CD4-positive, alpha-beta memory T cell (primary cell): ENCODE results near the gene CPEB4. TPM values are rescaled to one million over a fixed set of nuclear protein-coding genes. Genes with fewer than 3 reads are reported as not detected.

ENCODE experiments used
- CTCF ChIA-PET: fragments of 350-600 bp; sonication (Branson Sonifier 250); formaldehyde crosslinking; loops from one replicate; lab custom pipeline; 2021; ENCODE audit warnings: inconsistent platforms; ENCODE audit not compliant: partially characterized antibody; lab: Charles Lee
- POLR2A ChIA-PET: fragments of 350-600 bp; sonication (Branson Sonifier 250); formaldehyde crosslinking; loops from one replicate; lab custom pipeline; 2021; ENCODE audit not compliant: partially characterized antibody; lab: Charles Lee
- DNase-seq, 5 donors: peaks; one replicate each; pipeline versions ENCODE4 v3.0.0 to v3.0.0-alpha.2; 2020 to 2022; ENCODE audit warnings: mixed read lengths in 1 of 5
- H3K27ac ChIP-seq: one replicate; pipeline ENCODE4 v1.7.0; 2013; ENCODE audit warnings: low read depth, low read length
- H3K27me3 ChIP-seq: 2 replicates; pipeline ENCODE4 v1.7.0; 2013; ENCODE audit warnings: mild to moderate bottlenecking, low read length, moderate library complexity; ENCODE audit not compliant: insufficient read depth
- H3K36me3 ChIP-seq: 2 replicates; pipeline ENCODE4 v1.7.0; 2013; ENCODE audit warnings: mild to moderate bottlenecking, low read length, moderate library complexity; ENCODE audit not compliant: insufficient read depth
- H3K4me1 ChIP-seq: 2 replicates; pipeline ENCODE4 v1.7.0; 2013; ENCODE audit warnings: mild to moderate bottlenecking, low read length, moderate library complexity; ENCODE audit not compliant: insufficient read depth
- H3K4me3 ChIP-seq, 2 donors: one replicate each; pipeline ENCODE4 v1.7.0; 2013; ENCODE audit warnings: low read length in 2 of 2, mild to moderate bottlenecking in 1 of 2
- H3K9me3 ChIP-seq, 2 donors: one replicate each; pipeline ENCODE4 v1.7.0; 2013; ENCODE audit warnings: low read length in 2 of 2, control low read depth in 1 of 2; ENCODE audit not compliant: control insufficient read depth in 1 of 2
- H3K27ac Mint-ChIP-seq, 7 donors: one replicate each; pipeline ENCODE4 v1.8.0; 2020 to 2021; ENCODE audit warnings: mixed read lengths in 7 of 7, mild to moderate bottlenecking in 6 of 7, inconsistent platforms in 3 of 7, moderate library complexity in 3 of 7
- H3K27me3 Mint-ChIP-seq, 2 donors: one replicate each; pipeline ENCODE4 v1.8.0; 2020 to 2021; ENCODE audit warnings: mixed read lengths in 2 of 2
- H3K36me3 Mint-ChIP-seq, 2 donors: one replicate each; pipeline ENCODE4 v1.8.0; 2020 to 2021; ENCODE audit warnings: mixed read lengths in 2 of 2, inconsistent platforms in 1 of 2, mild to moderate bottlenecking in 1 of 2
- H3K4me1 Mint-ChIP-seq, 4 donors: one replicate each; pipeline ENCODE4 v1.8.0; 2020 to 2021; ENCODE audit warnings: mixed read lengths in 4 of 4, mild to moderate bottlenecking in 1 of 4
- H3K4me3 Mint-ChIP-seq, 8 donors: one replicate each; pipeline ENCODE4 v1.8.0; 2020 to 2021; ENCODE audit warnings: mixed read lengths in 8 of 8, mild to moderate bottlenecking in 7 of 8, moderate library complexity in 6 of 8, inconsistent platforms in 3 of 8
- H3K9me3 Mint-ChIP-seq, 8 donors: one replicate each; pipeline ENCODE4 v1.8.0; 2020 to 2021; ENCODE audit warnings: mixed read lengths in 8 of 8, mild to moderate bottlenecking in 5 of 8, inconsistent platforms in 3 of 8, moderate library complexity in 1 of 8
- intact Hi-C: fragments of 100-400 bp; cut with micrococcal nuclease; formaldehyde crosslinking; loops from one replicate; pipeline ENCODE4 v1.15.1; 2023
- polyA plus RNA-seq, 2 donors: library from polyadenylated mRNA; unstranded; fragments of 300-500 nt; fragmentation: Illumina TruSeq; gene quantifications; one replicate each; pipeline ENCODE4 v1.2.3, GENCODE V29; 2021
- total RNA-seq, 2 experiments: library from RNA; stranded (reverse); gene quantifications; one replicate each; pipeline ENCODE4 v1.2.3, GENCODE V29; 2021

CPEB4 gene
- total and polyA plus RNA-seq, 4 experiments from 2014 or later: 1.9 to 18.3 (median 11.6) TPM

- H3K4me1 Mint-ChIP-seq: peaks cover 0 to 2% (median 1%) of the 10 kb centered on the region in 4 donors
- H3K4me3 ChIP-seq: no peak overlapping the region
- DNase-seq: no peak
- POLR2A ChIA-PET: no interaction called here
- H3K36me3 ChIP-seq: no peaks in the 10 kb centered on the region
- H3K36me3 Mint-ChIP-seq: no peaks in the 10 kb centered on the region
- no peaks in the 10 kb centered on the region for H3K9me3 ChIP-seq
- CTCF ChIA-PET: interaction anchor here (0.9 kb wide), 1 partner anchor 18 kb away, joined by 3 read pairs; no protein-coding TSS in a partner anchor
- peaks cover 0 to 1% of the 10 kb centered on the region in 2 donors for H3K27me3 Mint-ChIP-seq
- intact Hi-C loops: no loop called here
- H3K4me1 ChIP-seq: no peaks in the 10 kb centered on the region
- no peaks in the 10 kb centered on the region for H3K9me3 Mint-ChIP-seq
- H3K4me3 Mint-ChIP-seq: no peak overlapping the region
- H3K27ac Mint-ChIP-seq: peak overlapping the region in 1 of 7 donors; percentile 3
- no peak overlapping the region for H3K27ac ChIP-seq
- H3K27me3 ChIP-seq: no peaks in the 10 kb centered on the region
Measured at GRCh38 chr5:173859408-173860159, 28.6 kb upstream of the CPEB4 start.

GRCh38 chr5:173862047-173862477 lies 26.1 kb upstream of the CPEB4 start:
- intact Hi-C loops: no loop called here
- Histone ChIP-seq H3K27me3 (no peaks in the 10 kb centered on the region), H3K4me1 (no peaks in the 10 kb centered on the region), H3K4me3 (no peak overlapping the region), H3K9me3 (no peaks in the 10 kb centered on the region), H3K27ac (no peak overlapping the region), H3K36me3 (no peaks in the 10 kb centered on the region)
- POLR2A ChIA-PET: no interaction called here
- Mint-ChIP-seq H3K9me3 (no peaks in the 10 kb centered on the region), H3K4me1 (no peaks in the 10 kb centered on the region), H3K27me3 (no peaks in the 10 kb centered on the region), H3K4me3 (no peak overlapping the region), H3K27ac (no peak overlapping the region), H3K36me3 (no peaks in the 10 kb centered on the region)
- no peak for DNase-seq
- CTCF ChIA-PET: no interaction called here

DNA sequence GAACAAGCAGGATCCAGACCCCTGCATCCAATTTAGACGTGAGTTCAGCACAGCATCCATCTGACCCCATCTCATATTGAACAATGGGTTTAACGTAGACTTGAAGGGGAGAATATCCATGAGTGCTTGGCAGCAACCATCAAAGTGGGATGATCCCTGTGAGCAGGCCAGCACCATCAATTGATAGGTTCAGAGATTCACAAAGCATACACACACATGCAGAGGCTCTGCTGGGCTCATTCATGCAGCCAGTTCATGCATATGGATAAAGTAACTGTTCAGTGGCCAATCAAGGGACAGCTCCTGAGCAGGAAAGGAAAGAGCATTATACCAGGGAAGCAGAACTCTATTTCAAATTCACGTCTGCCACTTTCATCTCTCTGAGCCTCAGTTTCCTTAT lies 24.8 kb upstream of the CPEB4 start:
- POLR2A ChIA-PET: no interaction called here
- no peaks in the 10 kb centered on the region for H3K9me3 ChIP-seq
- no peak overlapping the region for H3K4me3 ChIP-seq
- no peaks in the 10 kb centered on the region for H3K36me3 Mint-ChIP-seq
- H3K4me3 Mint-ChIP-seq: no peak overlapping the region
- CTCF ChIA-PET: no interaction called here
- H3K9me3 Mint-ChIP-seq: no peaks in the 10 kb centered on the region
- no peak overlapping the region for H3K27ac Mint-ChIP-seq
- H3K27ac ChIP-seq: no peak overlapping the region
- DNase-seq: no peak
- H3K4me1 ChIP-seq: no peaks in the 10 kb centered on the region
- H3K27me3 ChIP-seq: no peaks in the 10 kb centered on the region
- intact Hi-C loops: no loop called here
- no peaks in the 10 kb centered on the region for H3K4me1 Mint-ChIP-seq
- no peaks in the 10 kb centered on the region for H3K27me3 Mint-ChIP-seq
- H3K36me3 ChIP-seq: no peaks in the 10 kb centered on the region

GRCh38 chr5:173864126-173865050 lies 23.8 kb upstream of the CPEB4 start:
- H3K9me3 ChIP-seq: no peaks in the 10 kb centered on the region
- POLR2A ChIA-PET: no interaction called here
- CTCF ChIA-PET: interaction anchor here (1.3 to 1.6 kb wide), 2 partner anchors 20 to 109 kb away, joined by 3 to 4 read pairs; no protein-coding TSS in a partner anchor
- Mint-ChIP-seq H3K27me3 (no peaks in the 10 kb centered on the region), H3K4me3 (no peak overlapping the region), H3K27ac (no peak overlapping the region), H3K9me3 (no peaks in the 10 kb centered on the region), H3K36me3 (no peaks in the 10 kb centered on the region), H3K4me1 (no peaks in the 10 kb centered on the region)
- H3K4me1 ChIP-seq: no peaks in the 10 kb centered on the region
- intact Hi-C loops: no loop called here
- no peaks in the 10 kb centered on the region for H3K36me3 ChIP-seq
- no peak overlapping the region for H3K4me3 ChIP-seq
- H3K27ac ChIP-seq: no peak overlapping the region
- no peak for DNase-seq
- no peaks in the 10 kb centered on the region for H3K27me3 ChIP-seq

DNA sequence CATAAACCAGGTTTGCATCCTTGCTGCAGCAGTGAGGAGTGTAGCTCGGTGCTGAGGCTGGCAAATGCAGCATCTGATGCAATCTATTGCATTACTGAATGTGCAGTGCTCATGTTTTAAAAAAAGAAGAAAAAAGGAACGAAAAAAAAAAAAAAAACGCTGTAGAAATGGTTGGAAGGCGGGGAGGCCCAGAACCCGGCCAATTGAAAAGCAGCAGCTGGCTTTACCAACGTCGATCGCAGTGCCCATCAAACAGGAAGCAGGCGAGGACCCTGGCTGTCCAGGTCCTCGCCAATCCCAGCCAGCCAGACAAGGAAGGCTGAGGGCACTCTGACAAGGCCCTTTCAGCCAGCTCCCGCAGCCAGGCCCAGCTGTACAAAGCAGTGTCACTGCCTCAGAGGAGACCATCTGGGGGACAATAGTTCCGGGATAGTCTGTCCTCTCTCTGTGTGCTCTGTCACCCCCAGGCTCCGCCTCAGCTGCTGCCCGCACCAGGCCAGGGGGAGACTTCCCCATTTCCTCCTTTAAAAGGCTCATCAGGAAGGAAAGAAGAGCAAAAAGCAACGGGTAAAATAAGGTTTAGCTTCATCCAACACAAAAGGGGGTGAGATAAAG lies 21.8 kb upstream of the CPEB4 start:
- Mint-ChIP-seq H3K9me3 (no peaks in the 10 kb centered on the region), H3K36me3 (no peaks in the 10 kb centered on the region), H3K4me1 (no peaks in the 10 kb centered on the region), H3K27ac (peak overlapping the region in 1 of 7 donors; percentile 39), H3K4me3 (no peak overlapping the region), H3K27me3 (no peaks in the 10 kb centered on the region)
- CTCF ChIA-PET: no interaction called here
- H3K4me3 ChIP-seq: no peak overlapping the region
- H3K27me3 ChIP-seq: no peaks in the 10 kb centered on the region
- no peak for DNase-seq
- POLR2A ChIA-PET: no interaction called here
- H3K4me1 ChIP-seq: no peaks in the 10 kb centered on the region
- intact Hi-C loops: no loop called here
- H3K9me3 ChIP-seq: no peaks in the 10 kb centered on the region
- no peaks in the 10 kb centered on the region for H3K36me3 ChIP-seq
- H3K27ac ChIP-seq: no peak overlapping the region

- intact Hi-C loops: no loop called here
- Histone ChIP-seq H3K27ac (no peak overlapping the region), H3K4me1 (no peaks in the 10 kb centered on the region), H3K36me3 (no peaks in the 10 kb centered on the region), H3K27me3 (no peaks in the 10 kb centered on the region), H3K9me3 (no peaks in the 10 kb centered on the region), H3K4me3 (no peak overlapping the region)
- no peaks in the 10 kb centered on the region for H3K36me3 Mint-ChIP-seq
- no peaks in the 10 kb centered on the region for H3K9me3 Mint-ChIP-seq
- no peaks in the 10 kb centered on the region for H3K27me3 Mint-ChIP-seq
- ChIA-PET POLR2A (no interaction called here), CTCF (no interaction called here)
- DNase-seq: no peak
- H3K4me1 Mint-ChIP-seq: no peaks in the 10 kb centered on the region
- no peak overlapping the region for H3K4me3 Mint-ChIP-seq
- H3K27ac Mint-ChIP-seq: no peak overlapping the region
Measured at GRCh38 chr5:173866858-173867679, 21.1 kb upstream of the CPEB4 start.
